HEK293 (cell line): ENCODE results near the gene TMEM141.
A peak's percentile ranks its signal among the peaks of the same experiment; 100 is the strongest.

Experiments used
- CTCF ChIA-PET: fragments of 350-600 bp; formaldehyde crosslinking; extraction: SDS; loops from one replicate; lab custom pipeline; 2021; ENCODE audit warnings: antibody characterized with exemption; lab: Yijun Ruan, JAX
- POLR2A ChIA-PET: fragments of 300-600 bp; formaldehyde crosslinking; extraction: SDS; loops from one replicate; lab custom pipeline; 2020; ENCODE audit warnings: antibody characterized with exemption, inconsistent platforms; lab: Yijun Ruan, JAX
- H3K27ac ChIP-seq: fragments of 200-500 bp; sonication (Bioruptor generic); 2 replicates; pipeline ENCODE4 v1.5.1; 2014; ENCODE audit warnings: low read depth, low read length, control low read depth, inconsistent platforms; ENCODE audit errors: extremely low read depth
- H3K36me3 ChIP-seq, 2 experiments: fragments of 200-500 bp in 1 of 2; sonication (Bioruptor generic) in 1 of 2; 1 replicate in 1 of 2; 2 replicates in 1 of 2; pipeline ENCODE4 v1.5.1; 2014 to 2017; ENCODE audit warnings: inconsistent platforms in 2 of 2, low read length in 2 of 2; ENCODE audit not compliant: control insufficient read depth in 2 of 2, insufficient read depth in 1 of 2
- H3K4me1 ChIP-seq: fragments of 200-500 bp; sonication (Bioruptor generic); 2 replicates; pipeline ENCODE4 v1.5.1; 2014; ENCODE audit warnings: mild to moderate bottlenecking, low read length, inconsistent platforms; ENCODE audit not compliant: control insufficient read depth, insufficient read depth
- H3K4me3 ChIP-seq: 2 replicates; pipeline ENCODE4 v1.5.1; 2011; ENCODE audit warnings: low read depth, mild to moderate bottlenecking, control low read depth, low read length, moderate library complexity
- H3K9me3 ChIP-seq: fragments of 200-500 bp; sonication (Bioruptor generic); 2 replicates; pipeline ENCODE4 v1.5.1; 2014; ENCODE audit warnings: low read depth, low read length, inconsistent platforms; ENCODE audit not compliant: control insufficient read depth, insufficient read depth
- GLI2 ChIP-seq: fragments of 450-650 bp; formaldehyde crosslinking; IDR thresholded peaks from 2 replicates; pipeline ENCODE4; 2017; ENCODE audit warnings: missing biosample characterization, missing genetic modification characterization, low read depth, borderline replicate concordance
- GLIS1 ChIP-seq: fragments of 450-650 bp; formaldehyde crosslinking; IDR thresholded peaks from 2 replicates; pipeline ENCODE4 v1.5.1; 2016; ENCODE audit warnings: missing biosample characterization, missing genetic modification characterization
- HOXD13 ChIP-seq: sonication (generic); formaldehyde crosslinking; IDR thresholded peaks from 2 replicates; pipeline ENCODE4 v1.8.0; 2022; ENCODE audit warnings: missing genetic modification reagents, borderline replicate concordance
- KLF8 ChIP-seq: fragments of 450-650 bp; formaldehyde crosslinking; IDR thresholded peaks from 2 replicates; pipeline ENCODE4 v1.5.1; 2016; ENCODE audit warnings: missing biosample characterization, missing genetic modification characterization
- MYNN ChIP-seq: fragments of 450-650 bp; formaldehyde crosslinking; IDR thresholded peaks from 2 replicates; pipeline ENCODE4 v1.5.1; 2016; ENCODE audit warnings: missing biosample characterization, missing genetic modification characterization, borderline replicate concordance
- SP2 ChIP-seq: fragments of 450-650 bp; formaldehyde crosslinking; IDR thresholded peaks from 2 replicates; pipeline ENCODE4 v1.5.1; 2016; ENCODE audit warnings: missing biosample characterization, missing genetic modification characterization
- YY1 ChIP-seq: fragments of 450-650 bp; formaldehyde crosslinking; IDR thresholded peaks from 2 replicates; pipeline ENCODE4 v1.5.1; 2018; ENCODE audit warnings: missing biosample characterization, missing genetic modification characterization
- ZBTB20 ChIP-seq: fragments of 450-650 bp; formaldehyde crosslinking; IDR thresholded peaks from 2 replicates; pipeline ENCODE4 v1.5.1; 2016; ENCODE audit warnings: missing biosample characterization, missing genetic modification characterization
- ZEB2 ChIP-seq: fragments of 450-650 bp; formaldehyde crosslinking; IDR thresholded peaks from 2 replicates; pipeline ENCODE4 v1.5.1; 2016; ENCODE audit warnings: missing biosample characterization, missing genetic modification characterization
- ZNF157 ChIP-seq: fragments of 450-650 bp; formaldehyde crosslinking; IDR thresholded peaks from 2 replicates; pipeline ENCODE4 v1.5.1; 2016; ENCODE audit warnings: missing biosample characterization, missing genetic modification characterization
- ZNF16 ChIP-seq: fragments of 450-650 bp; formaldehyde crosslinking; IDR thresholded peaks from 2 replicates; pipeline ENCODE4 v1.5.1; 2016; ENCODE audit warnings: low read depth, missing biosample characterization, missing genetic modification characterization
- ZNF214 ChIP-seq: fragments of 450-650 bp; formaldehyde crosslinking; IDR thresholded peaks from 2 replicates; pipeline ENCODE4 v1.5.1; 2017; ENCODE audit warnings: missing biosample characterization, mild to moderate bottlenecking, missing genetic modification characterization, borderline replicate concordance
- ZNF292 ChIP-seq: fragments of 450-650 bp; formaldehyde crosslinking; IDR thresholded peaks from 2 replicates; pipeline ENCODE4 v1.5.1; 2016; ENCODE audit warnings: low read depth, missing biosample characterization, missing genetic modification characterization, borderline replicate concordance
- ZNF341 ChIP-seq: fragments of 450-650 bp; formaldehyde crosslinking; IDR thresholded peaks from 2 replicates; pipeline ENCODE4; 2016; ENCODE audit warnings: low read depth, missing biosample characterization, missing genetic modification characterization
- ZNF426 ChIP-seq: fragments of 450-650 bp; formaldehyde crosslinking; IDR thresholded peaks from 2 replicates; pipeline ENCODE4 v1.5.1; 2017; ENCODE audit warnings: missing biosample characterization, missing genetic modification characterization, mild to moderate bottlenecking, inconsistent platforms, moderate library complexity
- ZNF529 ChIP-seq: fragments of 450-650 bp; formaldehyde crosslinking; IDR thresholded peaks from 2 replicates; pipeline ENCODE4 v1.5.1; 2017; ENCODE audit warnings: missing genetic modification characterization, missing biosample characterization; ENCODE audit not compliant: insufficient replicate concordance
- ZNF600 ChIP-seq: fragments of 450-650 bp; formaldehyde crosslinking; IDR thresholded peaks from 2 replicates; pipeline ENCODE4 v1.5.1; 2016; ENCODE audit warnings: missing biosample characterization, missing genetic modification characterization
- ZNF654 ChIP-seq: fragments of 450-650 bp; formaldehyde crosslinking; IDR thresholded peaks from 2 replicates; pipeline ENCODE4 v1.5.1; 2016; ENCODE audit warnings: low read depth, missing biosample characterization, missing genetic modification characterization
- TF ChIP-seq, protein P1 (sequence below): fragments of 450-650 bp; formaldehyde crosslinking; IDR thresholded peaks from 2 replicates; pipeline ENCODE4; 2016; ENCODE audit warnings: missing biosample characterization, missing genetic modification characterization
- TF ChIP-seq, protein P2 (sequence below): fragments of 450-650 bp; formaldehyde crosslinking; IDR thresholded peaks from 2 replicates; pipeline ENCODE4 v1.5.1; 2017; ENCODE audit warnings: missing biosample characterization, missing genetic modification characterization
- TF ChIP-seq, protein P3 (sequence below): fragments of 450-650 bp; formaldehyde crosslinking; IDR thresholded peaks from 2 replicates; pipeline ENCODE4 v1.5.1; 2016; ENCODE audit warnings: missing biosample characterization, missing genetic modification characterization
- TF ChIP-seq, protein P4 (sequence below): fragments of 450-650 bp; formaldehyde crosslinking; IDR thresholded peaks from 2 replicates; pipeline ENCODE4 v1.5.1; 2016; ENCODE audit warnings: missing biosample characterization, missing genetic modification characterization
- TF ChIP-seq, protein P5 (sequence below): fragments of 450-650 bp; formaldehyde crosslinking; IDR thresholded peaks from 2 replicates; pipeline ENCODE4 v1.5.1; 2016; ENCODE audit warnings: missing biosample characterization, missing genetic modification characterization
- TF ChIP-seq, protein P6 (sequence below): fragments of 450-650 bp; IDR thresholded peaks from 2 replicates; pipeline ENCODE4 v1.5.1; 2018; ENCODE audit warnings: missing biosample characterization, mild to moderate bottlenecking, missing genetic modification characterization
- TF ChIP-seq, protein P7 (sequence below): fragments of 450-650 bp; formaldehyde crosslinking; IDR thresholded peaks from 2 replicates; pipeline ENCODE4 v1.5.1; 2016; ENCODE audit warnings: missing biosample characterization, missing genetic modification characterization, borderline replicate concordance

TMEM141 gene

DNA sequence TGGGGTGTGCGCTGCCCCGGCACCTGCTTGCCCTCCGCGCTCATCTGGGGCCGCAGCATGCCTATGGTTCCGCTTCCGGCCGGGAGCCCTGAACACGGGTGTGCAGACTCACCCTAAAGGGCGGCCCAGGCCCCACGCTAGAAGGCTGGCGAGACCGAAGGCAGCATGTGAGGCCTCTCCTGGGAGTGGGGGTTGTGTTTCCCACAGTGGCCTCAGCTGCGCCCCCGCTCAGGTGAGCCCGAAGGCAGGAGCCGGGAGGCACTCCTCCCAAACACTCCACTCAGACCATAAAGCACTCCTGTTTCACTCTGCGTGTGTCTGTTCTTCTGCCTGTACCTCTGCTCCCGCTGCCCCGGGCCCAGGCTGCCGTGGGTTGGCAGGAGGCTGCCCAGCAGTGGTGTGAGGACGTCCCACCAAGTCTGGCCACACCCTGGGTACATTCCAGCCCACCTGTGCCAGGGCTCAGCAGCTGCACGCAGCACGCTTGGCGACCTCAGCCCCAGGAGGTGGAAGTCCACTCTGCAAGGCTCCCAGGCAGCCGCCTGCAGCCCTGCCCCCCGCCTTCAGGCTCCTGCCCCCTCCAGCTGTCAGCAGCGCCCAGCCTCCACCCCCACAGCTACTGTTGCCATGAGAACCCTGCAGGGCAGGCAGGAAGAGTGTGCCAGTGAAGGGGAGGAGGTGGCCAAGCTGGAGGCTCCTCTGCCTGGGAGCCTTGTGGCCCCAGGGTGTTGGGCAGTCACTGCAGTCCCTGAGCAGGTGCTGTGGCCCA, 49.9 kb downstream of the TMEM141 start:
- Histone ChIP-seq H3K9me3 (no peaks in the 10 kb centered on the region), H3K4me3 (no peak overlapping the region), H3K4me1 (0 out of 2 replicates have a peak, but pooled peaks cover 5% of the 10 kb centered on the region), H3K27ac (peak overlapping the region; percentile 22; the same call in 1 of the 2 replicates), H3K36me3 (peaks cover 0 to 34% of the 10 kb centered on the region in 2 experiments; a peak in 2 of 3 replicates)
- ChIA-PET CTCF (interaction anchor here (0.5 to 3.6 kb wide), 11 partner anchors 10 to 535 kb away, joined by 3 to 27 read pairs (median 3); no protein-coding TSS in a partner anchor), POLR2A (interaction anchor here (0.5 to 3.7 kb wide), 8 partner anchors 21 to 382 kb away, joined by 3 to 17 read pairs (median 4); partner anchors contain the start of genes CLIC3, TMEM141 and TRAF2)
- TF ChIP-seq YY1 (tag by site-specific recombination) (no peak), SP2 (peak; percentile 48), ZNF214 (tag by site-specific recombination) (no peak), MYNN (0 out of 2 replicates have a peak, but pooled peaks have one; percentile 23), ZEB2 (tag by site-specific recombination) (no peak), GLIS1 (peak; percentile 97), ZNF157 (no peak), ZNF529 (tag by site-specific recombination) (no peak), ZBTB20 (tag by site-specific recombination) (0 out of 2 replicates have a peak, but pooled peaks have one; percentile 24), KLF8 (tag by site-specific recombination) (peak; percentile 63), GLI2 (no peak), ZNF600 (tag by site-specific recombination) (peak; percentile 79), ZNF16 (tag by site-specific recombination) (no peak), ZNF426 (no peak), ZNF341 (tag by site-specific recombination) (peak; percentile 76), ZNF654 (no peak), HOXD13 (CRISPR knock-in tag) (no peak), ZNF292 (tag by site-specific recombination) (no peak)
- TF ChIP-seq, protein P1, sequence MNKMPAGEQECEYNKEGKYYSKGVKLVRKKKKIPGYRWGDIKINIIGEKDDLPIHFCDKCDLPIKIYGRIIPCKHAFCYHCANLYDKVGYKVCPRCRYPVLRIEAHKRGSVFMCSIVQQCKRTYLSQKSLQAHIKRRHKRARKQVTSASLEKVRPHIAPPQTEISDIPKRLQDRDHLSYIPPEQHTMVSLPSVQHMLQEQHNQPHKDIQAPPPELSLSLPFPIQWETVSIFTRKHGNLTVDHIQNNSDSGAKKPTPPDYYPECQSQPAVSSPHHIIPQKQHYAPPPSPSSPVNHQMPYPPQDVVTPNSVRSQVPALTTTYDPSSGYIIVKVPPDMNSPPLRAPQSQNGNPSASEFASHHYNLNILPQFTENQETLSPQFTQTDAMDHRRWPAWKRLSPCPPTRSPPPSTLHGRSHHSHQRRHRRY (tag by site-specific recombination), result no peak
- TF ChIP-seq, protein P2, sequence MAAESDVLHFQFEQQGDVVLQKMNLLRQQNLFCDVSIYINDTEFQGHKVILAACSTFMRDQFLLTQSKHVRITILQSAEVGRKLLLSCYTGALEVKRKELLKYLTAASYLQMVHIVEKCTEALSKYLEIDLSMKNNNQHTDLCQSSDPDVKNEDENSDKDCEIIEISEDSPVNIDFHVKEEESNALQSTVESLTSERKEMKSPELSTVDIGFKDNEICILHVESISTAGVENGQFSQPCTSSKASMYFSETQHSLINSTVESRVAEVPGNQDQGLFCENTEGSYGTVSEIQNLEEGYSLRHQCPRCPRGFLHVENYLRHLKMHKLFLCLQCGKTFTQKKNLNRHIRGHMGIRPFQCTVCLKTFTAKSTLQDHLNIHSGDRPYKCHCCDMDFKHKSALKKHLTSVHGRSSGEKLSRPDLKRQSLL, result no peak
- TF ChIP-seq, protein P3, sequence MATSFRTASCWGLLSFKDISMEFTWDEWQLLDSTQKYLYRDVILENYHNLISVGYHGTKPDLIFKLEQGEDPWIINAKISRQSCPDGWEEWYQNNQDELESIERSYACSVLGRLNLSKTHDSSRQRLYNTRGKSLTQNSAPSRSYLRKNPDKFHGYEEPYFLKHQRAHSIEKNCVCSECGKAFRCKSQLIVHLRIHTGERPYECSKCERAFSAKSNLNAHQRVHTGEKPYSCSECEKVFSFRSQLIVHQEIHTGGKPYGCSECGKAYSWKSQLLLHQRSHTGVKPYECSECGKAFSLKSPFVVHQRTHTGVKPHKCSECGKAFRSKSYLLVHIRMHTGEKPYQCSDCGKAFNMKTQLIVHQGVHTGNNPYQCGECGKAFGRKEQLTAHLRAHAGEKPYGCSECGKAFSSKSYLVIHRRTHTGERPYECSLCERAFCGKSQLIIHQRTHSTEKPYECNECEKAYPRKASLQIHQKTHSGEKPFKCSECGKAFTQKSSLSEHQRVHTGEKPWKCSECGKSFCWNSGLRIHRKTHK (tag by site-specific recombination), result no peak
- TF ChIP-seq, protein P4, sequence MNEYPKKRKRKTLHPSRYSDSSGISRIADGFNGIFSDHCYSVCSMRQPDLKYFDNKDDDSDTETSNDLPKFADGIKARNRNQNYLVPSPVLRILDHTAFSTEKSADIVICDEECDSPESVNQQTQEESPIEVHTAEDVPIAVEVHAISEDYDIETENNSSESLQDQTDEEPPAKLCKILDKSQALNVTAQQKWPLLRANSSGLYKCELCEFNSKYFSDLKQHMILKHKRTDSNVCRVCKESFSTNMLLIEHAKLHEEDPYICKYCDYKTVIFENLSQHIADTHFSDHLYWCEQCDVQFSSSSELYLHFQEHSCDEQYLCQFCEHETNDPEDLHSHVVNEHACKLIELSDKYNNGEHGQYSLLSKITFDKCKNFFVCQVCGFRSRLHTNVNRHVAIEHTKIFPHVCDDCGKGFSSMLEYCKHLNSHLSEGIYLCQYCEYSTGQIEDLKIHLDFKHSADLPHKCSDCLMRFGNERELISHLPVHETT (tag by site-specific recombination), result 0 out of 2 replicates have a peak, but pooled peaks have one; percentile 12
- TF ChIP-seq, protein P5, sequence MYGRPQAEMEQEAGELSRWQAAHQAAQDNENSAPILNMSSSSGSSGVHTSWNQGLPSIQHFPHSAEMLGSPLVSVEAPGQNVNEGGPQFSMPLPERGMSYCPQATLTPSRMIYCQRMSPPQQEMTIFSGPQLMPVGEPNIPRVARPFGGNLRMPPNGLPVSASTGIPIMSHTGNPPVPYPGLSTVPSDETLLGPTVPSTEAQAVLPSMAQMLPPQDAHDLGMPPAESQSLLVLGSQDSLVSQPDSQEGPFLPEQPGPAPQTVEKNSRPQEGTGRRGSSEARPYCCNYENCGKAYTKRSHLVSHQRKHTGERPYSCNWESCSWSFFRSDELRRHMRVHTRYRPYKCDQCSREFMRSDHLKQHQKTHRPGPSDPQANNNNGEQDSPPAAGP (tag by site-specific recombination), result no peak
- TF ChIP-seq, protein P6, sequence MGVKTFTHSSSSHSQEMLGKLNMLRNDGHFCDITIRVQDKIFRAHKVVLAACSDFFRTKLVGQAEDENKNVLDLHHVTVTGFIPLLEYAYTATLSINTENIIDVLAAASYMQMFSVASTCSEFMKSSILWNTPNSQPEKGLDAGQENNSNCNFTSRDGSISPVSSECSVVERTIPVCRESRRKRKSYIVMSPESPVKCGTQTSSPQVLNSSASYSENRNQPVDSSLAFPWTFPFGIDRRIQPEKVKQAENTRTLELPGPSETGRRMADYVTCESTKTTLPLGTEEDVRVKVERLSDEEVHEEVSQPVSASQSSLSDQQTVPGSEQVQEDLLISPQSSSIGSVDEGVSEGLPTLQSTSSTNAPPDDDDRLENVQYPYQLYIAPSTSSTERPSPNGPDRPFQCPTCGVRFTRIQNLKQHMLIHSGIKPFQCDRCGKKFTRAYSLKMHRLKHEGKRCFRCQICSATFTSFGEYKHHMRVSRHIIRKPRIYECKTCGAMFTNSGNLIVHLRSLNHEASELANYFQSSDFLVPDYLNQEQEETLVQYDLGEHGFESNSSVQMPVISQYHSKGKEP (tag by site-specific recombination), result no peak
- TF ChIP-seq, protein P7, sequence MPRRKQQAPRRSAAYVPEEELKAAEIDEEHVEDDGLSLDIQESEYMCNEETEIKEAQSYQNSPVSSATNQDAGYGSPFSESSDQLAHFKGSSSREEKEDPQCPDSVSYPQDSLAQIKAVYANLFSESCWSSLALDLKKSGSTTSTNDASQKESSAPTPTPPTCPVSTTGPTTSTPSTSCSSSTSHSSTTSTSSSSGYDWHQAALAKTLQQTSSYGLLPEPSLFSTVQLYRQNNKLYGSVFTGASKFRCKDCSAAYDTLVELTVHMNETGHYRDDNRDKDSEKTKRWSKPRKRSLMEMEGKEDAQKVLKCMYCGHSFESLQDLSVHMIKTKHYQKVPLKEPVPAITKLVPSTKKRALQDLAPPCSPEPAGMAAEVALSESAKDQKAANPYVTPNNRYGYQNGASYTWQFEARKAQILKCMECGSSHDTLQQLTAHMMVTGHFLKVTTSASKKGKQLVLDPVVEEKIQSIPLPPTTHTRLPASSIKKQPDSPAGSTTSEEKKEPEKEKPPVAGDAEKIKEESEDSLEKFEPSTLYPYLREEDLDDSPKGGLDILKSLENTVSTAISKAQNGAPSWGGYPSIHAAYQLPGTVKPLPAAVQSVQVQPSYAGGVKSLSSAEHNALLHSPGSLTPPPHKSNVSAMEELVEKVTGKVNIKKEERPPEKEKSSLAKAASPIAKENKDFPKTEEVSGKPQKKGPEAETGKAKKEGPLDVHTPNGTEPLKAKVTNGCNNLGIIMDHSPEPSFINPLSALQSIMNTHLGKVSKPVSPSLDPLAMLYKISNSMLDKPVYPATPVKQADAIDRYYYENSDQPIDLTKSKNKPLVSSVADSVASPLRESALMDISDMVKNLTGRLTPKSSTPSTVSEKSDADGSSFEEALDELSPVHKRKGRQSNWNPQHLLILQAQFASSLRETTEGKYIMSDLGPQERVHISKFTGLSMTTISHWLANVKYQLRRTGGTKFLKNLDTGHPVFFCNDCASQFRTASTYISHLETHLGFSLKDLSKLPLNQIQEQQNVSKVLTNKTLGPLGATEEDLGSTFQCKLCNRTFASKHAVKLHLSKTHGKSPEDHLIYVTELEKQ (tag by site-specific recombination), result no peak
